ENCODE measurements around the gene ZBTB47.

ZBTB47 gene

GRCh38 chr3:42658091-42658770 lies 4.7 kb downstream of the ZBTB47 start:
- H3K27ac Mint-ChIP-seq: no peak overlapping the region
- no peaks in the 10 kb centered on the region for H3K27me3 Mint-ChIP-seq

GRCh38 chr3:42658771-42659390 lies 5.4 kb downstream of the ZBTB47 start:
- H3K27me3 Mint-ChIP-seq: no peaks in the 10 kb centered on the region
- H3K4me1 Mint-ChIP-seq (ENCODE audit: low read depth): no peaks in the 10 kb centered on the region
- no peak overlapping the region for H3K4me3 Mint-ChIP-seq
- no peaks in the 10 kb centered on the region for H3K36me3 Mint-ChIP-seq
- H3K27ac Mint-ChIP-seq: no peak overlapping the region
- no peaks in the 10 kb centered on the region for H3K9me3 Mint-ChIP-seq (ENCODE audit: low read depth)

More at GRCh38 chr3:42658091-42658770, 4.7 kb downstream of the ZBTB47 start:
- Mint-ChIP-seq H3K4me3 (no peak overlapping the region), H3K9me3 (ENCODE audit: low read depth) (no peaks in the 10 kb centered on the region), H3K4me1 (ENCODE audit: low read depth) (peaks cover 3% of the 10 kb centered on the region), H3K36me3 (no peaks in the 10 kb centered on the region)

GRCh38 chr3:42659451-42660130 lies 6.1 kb downstream of the ZBTB47 start:
- Mint-ChIP-seq H3K36me3 (no peaks in the 10 kb centered on the region), H3K4me1 (ENCODE audit: low read depth) (no peaks in the 10 kb centered on the region), H3K4me3 (no peak overlapping the region), H3K9me3 (ENCODE audit: low read depth) (no peaks in the 10 kb centered on the region), H3K27ac (no peak overlapping the region), H3K27me3 (no peaks in the 10 kb centered on the region)

- Mint-ChIP-seq H3K27ac (no peak overlapping the region), H3K27me3 (no peaks in the 10 kb centered on the region), H3K4me1 (ENCODE audit: low read depth) (no peaks in the 10 kb centered on the region), H3K4me3 (no peak overlapping the region), H3K9me3 (ENCODE audit: low read depth) (no peaks in the 10 kb centered on the region), H3K36me3 (no peaks in the 10 kb centered on the region)
Measured at GRCh38 chr3:42660131-42660715, 6.7 kb downstream of the ZBTB47 start.

GRCh38 chr3:42660898-42661297 lies 7.4 kb downstream of the ZBTB47 start:
- H3K9me3 Mint-ChIP-seq (ENCODE audit: low read depth): no peaks in the 10 kb centered on the region
- no peak overlapping the region for H3K27ac Mint-ChIP-seq
- H3K4me3 Mint-ChIP-seq: no peak overlapping the region
- H3K36me3 Mint-ChIP-seq: no peaks in the 10 kb centered on the region
- no peaks in the 10 kb centered on the region for H3K27me3 Mint-ChIP-seq
- H3K4me1 Mint-ChIP-seq (ENCODE audit: low read depth): no peaks in the 10 kb centered on the region

DNA sequence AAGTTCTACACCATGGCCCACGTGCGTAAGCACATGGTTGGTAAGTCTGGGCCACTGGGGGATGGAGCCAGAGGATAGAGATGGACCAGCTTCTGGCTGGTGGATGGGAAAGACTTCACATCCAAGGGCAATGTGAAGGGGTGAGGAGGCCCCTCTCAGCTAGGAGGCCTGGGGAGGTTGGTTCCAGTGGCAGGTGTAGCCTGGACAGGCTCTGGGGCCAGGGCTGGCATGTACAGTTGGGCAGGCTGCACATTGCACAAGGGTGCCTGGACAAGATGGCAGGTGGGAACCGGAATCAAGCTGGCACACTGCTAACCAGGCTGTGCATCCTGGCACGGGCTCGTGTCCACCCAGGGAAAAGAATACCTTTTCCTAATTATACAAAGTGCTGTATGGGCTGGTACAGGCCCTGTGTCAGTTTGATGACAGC lies 8.1 kb downstream of the ZBTB47 start:
- no peak overlapping the region for H3K4me3 Mint-ChIP-seq
- no peaks in the 10 kb centered on the region for H3K4me1 Mint-ChIP-seq (ENCODE audit: low read depth)
- H3K27me3 Mint-ChIP-seq: no peaks in the 10 kb centered on the region
- H3K36me3 Mint-ChIP-seq: no peaks in the 10 kb centered on the region
- H3K9me3 Mint-ChIP-seq (ENCODE audit: low read depth): no peaks in the 10 kb centered on the region
- no peak overlapping the region for H3K27ac Mint-ChIP-seq

GRCh38 chr3:42662037-42662812 lies 8.7 kb downstream of the ZBTB47 start:
- Mint-ChIP-seq H3K9me3 (ENCODE audit: low read depth) (no peaks in the 10 kb centered on the region), H3K4me3 (no peak overlapping the region), H3K36me3 (no peaks in the 10 kb centered on the region), H3K4me1 (ENCODE audit: low read depth) (no peaks in the 10 kb centered on the region), H3K27me3 (no peaks in the 10 kb centered on the region), H3K27ac (no peak overlapping the region)

DNA sequence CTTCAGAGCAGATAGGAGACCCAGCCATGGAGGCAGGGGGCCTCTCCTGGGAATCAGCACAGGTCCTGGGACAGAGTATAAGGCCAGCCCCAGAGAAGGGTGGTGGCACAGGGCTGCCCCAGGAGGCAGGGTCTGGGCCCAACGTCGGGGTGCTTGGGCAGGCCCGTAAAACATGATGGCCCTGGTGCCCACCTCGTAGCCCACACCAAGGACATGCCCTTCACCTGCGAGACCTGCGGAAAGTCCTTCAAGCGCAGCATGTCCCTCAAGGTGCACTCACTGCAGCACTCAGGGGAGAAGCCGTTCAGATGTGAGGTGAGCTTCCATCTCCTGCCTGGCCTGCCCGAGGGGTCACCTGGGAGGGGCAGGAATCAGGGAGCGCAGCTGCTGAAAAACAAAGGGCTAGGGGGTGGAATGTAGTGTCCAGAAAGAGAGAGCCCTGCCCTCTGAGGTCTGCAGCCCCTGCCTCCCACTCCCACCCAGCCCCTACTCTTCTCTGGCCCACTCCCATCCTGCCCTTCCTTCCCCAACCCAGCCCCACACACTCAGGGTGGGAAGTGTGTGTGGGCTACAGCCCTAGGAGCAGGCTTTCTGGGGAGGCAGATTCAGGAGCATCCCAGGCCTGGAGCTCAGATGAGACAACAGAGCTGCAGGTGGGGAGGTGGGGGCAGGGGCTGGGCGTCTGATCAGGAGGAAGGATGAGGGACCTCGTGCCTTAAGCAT lies 9.5 kb downstream of the ZBTB47 start:
- no peaks in the 10 kb centered on the region for H3K27me3 Mint-ChIP-seq
- no peaks in the 10 kb centered on the region for H3K4me1 Mint-ChIP-seq (ENCODE audit: low read depth)
- H3K4me3 Mint-ChIP-seq: no peak overlapping the region
- no peaks in the 10 kb centered on the region for H3K9me3 Mint-ChIP-seq (ENCODE audit: low read depth)
- no peak overlapping the region for H3K27ac Mint-ChIP-seq
- no peaks in the 10 kb centered on the region for H3K36me3 Mint-ChIP-seq

DNA sequence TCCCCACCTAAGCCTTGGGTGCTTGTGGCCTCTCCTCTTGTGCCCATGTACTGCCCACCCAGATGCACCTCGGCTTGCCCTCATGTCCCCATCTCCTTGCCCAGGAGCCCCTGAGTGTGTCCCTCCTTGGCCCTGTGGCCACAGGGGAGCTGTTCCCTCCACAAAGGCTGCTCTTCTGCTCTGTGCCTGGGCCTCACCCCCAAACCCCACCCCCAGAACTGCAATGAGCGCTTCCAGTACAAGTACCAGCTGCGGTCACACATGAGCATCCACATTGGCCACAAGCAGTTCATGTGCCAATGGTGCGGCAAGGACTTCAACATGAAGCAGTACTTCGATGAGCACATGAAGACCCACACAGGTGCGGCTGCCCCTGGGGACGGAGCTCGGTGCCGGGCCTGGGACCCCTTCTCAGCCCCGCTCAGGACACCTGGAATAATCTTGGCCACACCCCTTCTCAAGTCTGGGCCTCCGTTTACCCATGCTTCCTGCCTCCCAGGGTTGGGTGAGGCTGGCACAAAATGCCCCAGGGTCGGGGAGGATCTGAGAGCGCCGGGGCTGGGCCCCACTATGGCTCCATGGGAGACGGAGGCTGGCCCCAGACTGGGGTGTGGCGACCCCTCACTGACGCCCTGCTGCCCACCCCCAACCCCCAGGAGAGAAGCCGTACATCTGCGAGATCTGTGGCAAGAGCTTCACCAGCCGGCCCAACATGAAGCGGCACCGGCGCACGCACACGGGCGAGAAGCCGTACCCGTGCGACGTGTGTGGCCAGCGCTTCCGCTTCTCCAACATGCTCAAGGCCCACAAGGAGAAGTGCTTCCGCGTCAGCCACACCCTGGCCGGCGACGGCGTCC lies 10.3 kb downstream of the ZBTB47 start:
- no peaks in the 10 kb centered on the region for H3K4me1 Mint-ChIP-seq (ENCODE audit: low read depth)
- no peaks in the 10 kb centered on the region for H3K27me3 Mint-ChIP-seq
- peaks cover under 1% of the 10 kb centered on the region for H3K36me3 Mint-ChIP-seq
- H3K27ac Mint-ChIP-seq: no peak overlapping the region
- no peak overlapping the region for H3K4me3 Mint-ChIP-seq
- no peaks in the 10 kb centered on the region for H3K9me3 Mint-ChIP-seq (ENCODE audit: low read depth)

DNA sequence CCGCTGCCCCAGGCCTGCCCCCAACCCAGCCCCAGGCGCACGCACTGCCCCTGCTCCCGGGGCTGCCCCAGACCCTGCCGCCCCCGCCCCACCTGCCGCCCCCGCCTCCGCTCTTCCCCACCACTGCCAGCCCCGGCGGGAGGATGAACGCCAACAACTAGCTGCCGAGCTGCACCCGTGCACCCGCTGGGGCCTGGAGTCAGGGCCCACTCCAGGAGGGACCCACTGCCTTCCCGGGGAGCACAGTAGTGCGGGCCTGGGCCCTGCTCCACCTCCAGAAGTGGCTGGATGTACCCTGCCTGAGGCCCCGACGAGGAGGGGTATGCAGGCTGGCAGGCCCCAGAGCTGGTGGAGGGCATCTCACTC lies 10.9 kb downstream of the ZBTB47 start:
- no peak overlapping the region for H3K4me3 Mint-ChIP-seq

GRCh38 chr3:42665050-42665878 lies 11.8 kb downstream of the ZBTB47 start:
- no peaks in the 10 kb centered on the region for H3K27me3 Mint-ChIP-seq
- no peak overlapping the region for H3K27ac Mint-ChIP-seq
- no peaks in the 10 kb centered on the region for H3K9me3 Mint-ChIP-seq (ENCODE audit: low read depth)
- no peak overlapping the region for H3K4me3 Mint-ChIP-seq
- peaks cover 3% of the 10 kb centered on the region for H3K36me3 Mint-ChIP-seq
- no peaks in the 10 kb centered on the region for H3K4me1 Mint-ChIP-seq (ENCODE audit: low read depth)

More for the DNA sequence above, 10.9 kb downstream of the ZBTB47 start:
- Mint-ChIP-seq H3K27me3 (no peaks in the 10 kb centered on the region), H3K9me3 (ENCODE audit: low read depth) (no peaks in the 10 kb centered on the region), H3K27ac (no peak overlapping the region), H3K4me1 (ENCODE audit: low read depth) (no peaks in the 10 kb centered on the region), H3K36me3 (peaks cover 3% of the 10 kb centered on the region)

DNA sequence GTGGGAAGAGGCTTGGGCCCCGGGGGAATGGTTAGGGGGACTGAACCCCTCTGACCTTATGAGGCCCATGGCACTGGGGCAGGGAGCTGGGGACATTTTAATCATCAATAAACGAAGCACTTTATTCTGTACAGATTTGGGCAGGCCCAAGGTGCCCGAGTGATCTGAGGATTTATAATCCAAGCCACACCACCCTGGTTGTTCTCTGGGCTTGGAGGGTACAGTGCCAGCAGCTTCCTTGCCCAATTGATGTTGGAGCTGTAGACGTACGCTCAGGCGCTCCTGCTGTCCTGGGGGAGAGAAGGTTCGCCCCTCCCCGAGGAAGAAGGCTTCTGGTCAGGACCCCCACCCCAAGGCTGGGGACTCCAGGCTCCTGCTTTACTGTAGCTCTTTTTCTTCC lies 12.5 kb downstream of the ZBTB47 start:
- Mint-ChIP-seq H3K4me1 (ENCODE audit: low read depth) (no peaks in the 10 kb centered on the region), H3K27me3 (no peaks in the 10 kb centered on the region), H3K4me3 (no peak overlapping the region), H3K9me3 (ENCODE audit: low read depth) (no peaks in the 10 kb centered on the region), H3K27ac (no peak overlapping the region), H3K36me3 (peaks cover 3% of the 10 kb centered on the region)

DNA sequence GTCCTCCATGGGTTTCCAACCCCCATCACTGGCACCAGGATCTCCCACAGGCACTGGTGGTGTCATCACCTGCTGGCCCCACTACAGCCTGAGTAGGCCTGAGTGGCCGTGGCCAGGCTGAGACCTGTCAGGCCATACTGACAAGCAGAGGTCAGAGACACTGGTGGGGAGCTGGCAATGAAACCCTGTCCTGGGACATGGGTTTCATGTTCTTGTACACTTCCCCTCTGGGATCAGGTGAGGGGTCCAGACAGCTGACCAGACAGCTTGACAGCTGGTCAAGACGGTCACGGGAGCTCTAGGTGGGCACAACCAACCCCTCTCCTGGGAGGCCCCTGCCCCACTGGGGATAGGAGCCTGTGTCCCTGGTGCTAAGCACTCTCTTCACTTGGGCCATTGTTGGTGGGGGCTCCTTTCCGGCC lies 13.1 kb downstream of the ZBTB47 start:
- no peak overlapping the region for H3K27ac Mint-ChIP-seq
- no peaks in the 10 kb centered on the region for H3K27me3 Mint-ChIP-seq

More for the DNA sequence above, 13.1 kb downstream of the ZBTB47 start:
- peaks cover 3% of the 10 kb centered on the region for H3K36me3 Mint-ChIP-seq
- no peak overlapping the region for H3K4me3 Mint-ChIP-seq
- H3K9me3 Mint-ChIP-seq (ENCODE audit: low read depth): no peaks in the 10 kb centered on the region
- no peaks in the 10 kb centered on the region for H3K4me1 Mint-ChIP-seq (ENCODE audit: low read depth)

All from activated naive CD8-positive, alpha-beta T cell (primary cell).